Naive thymus-derived CD4-positive, alpha-beta T cell (primary cell): ENCODE results near the gene ANKRD10. TPM values are rescaled to one million over a fixed set of nuclear protein-coding genes. Genes with fewer than 3 reads are reported as not detected.
"Not testable (repeated sequence)": the region's sequence is repeated elsewhere in the genome, so short reads cannot be mapped to it uniquely, and the experiment has no call there.

ENCODE experiments used
- ATAC-seq: fragments of 150-1000 bp; cut with Tn5 transposase; 2 replicates; pipeline ENCODE4 v1.10.0; 2021; ENCODE audit warnings: mild to moderate bottlenecking, moderate library complexity
- CTCF ChIA-PET: fragments of 350-600 bp; sonication (Branson Sonifier 250); formaldehyde crosslinking; loops from one replicate; lab custom pipeline; 2021; ENCODE audit warnings: antibody characterized with exemption; lab: Charles Lee
- POLR2A ChIA-PET: fragments of 350-600 bp; sonication (Branson Sonifier 250); formaldehyde crosslinking; loops from one replicate; lab custom pipeline; 2021; ENCODE audit warnings: antibody characterized with exemption, inconsistent platforms; lab: Charles Lee
- DNase-seq, 9 donors: peaks; one replicate each; pipeline versions ENCODE4 v3.0.0 to v3.0.0-alpha.2; 2020 to 2022; ENCODE audit warnings: mixed read lengths in 1 of 9
- H3K27ac ChIP-seq: one replicate; pipeline ENCODE4 v1.7.0; 2013; ENCODE audit warnings: mild to moderate bottlenecking, low read depth, low read length, moderate library complexity
- H3K27me3 ChIP-seq, 2 donors: one replicate each; pipeline ENCODE4 v1.7.0; 2013; ENCODE audit warnings: low read length in 2 of 2, mild to moderate bottlenecking in 2 of 2, moderate library complexity in 2 of 2; ENCODE audit not compliant: control insufficient read depth in 2 of 2, insufficient read depth in 2 of 2
- H3K36me3 ChIP-seq, 3 experiments: 1 replicate in 2 of 3; 2 replicates in 1 of 3; pipeline ENCODE4 v1.7.0; 2013; ENCODE audit warnings: low read length in 3 of 3, mild to moderate bottlenecking in 3 of 3, moderate library complexity in 1 of 3; ENCODE audit not compliant: insufficient read depth in 3 of 3, control insufficient read depth in 2 of 3
- H3K4me1 ChIP-seq, 2 donors: one replicate each; pipeline ENCODE4 v1.7.0; 2013; ENCODE audit warnings: low read length in 2 of 2, mild to moderate bottlenecking in 2 of 2, moderate library complexity in 1 of 2; ENCODE audit not compliant: control insufficient read depth in 2 of 2, insufficient read depth in 2 of 2
- H3K4me3 ChIP-seq: 2 replicates; pipeline ENCODE4 v1.7.0; 2013; ENCODE audit warnings: mild to moderate bottlenecking, low read length
- H3K9me3 ChIP-seq, 3 experiments: 1 replicate in 2 of 3; 2 replicates in 1 of 3; pipeline ENCODE4 v1.7.0; 2013; ENCODE audit warnings: low read length in 3 of 3; ENCODE audit not compliant: control insufficient read depth in 2 of 3
- H3K27ac Mint-ChIP-seq, 9 donors: one replicate each; pipeline ENCODE4 v1.8.0; 2020 to 2022; ENCODE audit warnings: mixed read lengths in 9 of 9, mild to moderate bottlenecking in 8 of 9, moderate library complexity in 5 of 9, inconsistent platforms in 2 of 9
- H3K27me3 Mint-ChIP-seq, 5 donors: one replicate each; pipeline ENCODE4 v1.8.0; 2021 to 2022; ENCODE audit warnings: mixed read lengths in 5 of 5, mild to moderate bottlenecking in 1 of 5
- H3K36me3 Mint-ChIP-seq, 5 donors: one replicate each; pipeline ENCODE4 v1.8.0; 2020 to 2022; ENCODE audit warnings: mixed read lengths in 5 of 5, mild to moderate bottlenecking in 3 of 5, inconsistent platforms in 1 of 5
- H3K4me1 Mint-ChIP-seq, 7 donors: one replicate each; pipeline ENCODE4 v1.8.0; 2020 to 2022; ENCODE audit warnings: mixed read lengths in 7 of 7, mild to moderate bottlenecking in 3 of 7, inconsistent platforms in 1 of 7
- H3K4me3 Mint-ChIP-seq, 10 donors: one replicate each; pipeline ENCODE4 v1.8.0; 2020 to 2022; ENCODE audit warnings: mild to moderate bottlenecking in 10 of 10, mixed read lengths in 10 of 10, moderate library complexity in 6 of 10, inconsistent platforms in 2 of 10
- H3K9me3 Mint-ChIP-seq, 11 donors: one replicate each; pipeline ENCODE4 v1.8.0; 2020 to 2022; ENCODE audit warnings: mixed read lengths in 11 of 11, mild to moderate bottlenecking in 4 of 11, inconsistent platforms in 1 of 11, moderate library complexity in 1 of 11
- intact Hi-C, 2 donors: fragments of 100-400 bp; cut with micrococcal nuclease; formaldehyde crosslinking; loops; one replicate each; pipeline ENCODE4 v1.15.1; 2023
- polyA plus RNA-seq, 2 donors: library from polyadenylated mRNA; unstranded; fragments of 300-500 nt; fragmentation: Illumina TruSeq; gene quantifications; one replicate each; pipeline ENCODE4 v1.2.3, GENCODE V29; 2021
- total RNA-seq, 6 experiments: library from RNA in 5 of 6; stranded (reverse) in 5 of 6; gene quantifications; 1 replicate in 5 of 6; 2 replicates in 1 of 6; pipeline ENCODE4 v1.2.3 and lab custom pipeline; 2021 to 2026

Gene ANKRD10
- total and polyA plus RNA-seq, 7 experiments from 2014 or later = 53.2 to 155 (median 130) TPM

GRCh38 chr13:110957181-110957884 lies 42.5 kb upstream of the ANKRD10 start:
- ATAC-seq (no peak), DNase-seq (no peak)
- Histone ChIP-seq H3K36me3 (no peaks in the 10 kb centered on the region), H3K4me3 (no peak overlapping the region), H3K4me1 (no peaks in the 10 kb centered on the region), H3K27me3 (no peaks in the 10 kb centered on the region), H3K27ac (no peak overlapping the region), H3K9me3 (no peaks in the 10 kb centered on the region)
- intact Hi-C loops = no loop called here
- Mint-ChIP-seq H3K4me1 (peaks cover 0 to 3% (median 0%) of the 10 kb centered on the region in 7 donors), H3K9me3 (peaks cover 0 to 21% (median 12%) of the 10 kb centered on the region in 11 donors), H3K36me3 (peaks cover 0 to 5% (median 4%) of the 10 kb centered on the region in 5 donors), H3K27me3 (peaks cover 0 to 14% (median 12%) of the 10 kb centered on the region in 5 donors), H3K4me3 (no peak overlapping the region), H3K27ac (peak overlapping the region in 1 of 9 donors; percentile 13)
- ChIA-PET POLR2A (no interaction called here), CTCF (no interaction called here)

DNA sequence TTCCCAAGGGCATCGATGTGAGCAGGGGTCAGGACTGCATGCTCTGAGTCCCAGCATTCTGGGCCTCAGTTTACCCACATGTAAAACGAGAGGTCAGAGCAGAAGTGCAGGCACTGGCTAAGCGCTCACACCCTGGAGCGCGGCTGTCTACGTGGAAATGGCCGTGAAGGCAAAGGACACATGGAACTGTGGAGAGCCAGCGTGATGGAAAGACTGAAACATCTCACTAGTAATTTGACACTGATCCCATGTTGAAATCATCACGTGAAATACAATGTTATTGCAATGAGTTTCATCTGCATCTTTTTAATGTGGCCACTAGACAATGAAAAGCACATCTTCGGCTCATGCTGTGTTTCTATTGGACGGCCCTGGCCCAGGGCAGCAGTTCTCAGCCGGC lies 41.3 kb upstream of the ANKRD10 start:
- H3K36me3 Mint-ChIP-seq, H3K4me1 ChIP-seq, H3K27ac Mint-ChIP-seq, H3K27me3 ChIP-seq, ATAC-seq, H3K36me3 ChIP-seq, DNase-seq, intact Hi-C loops, H3K9me3 ChIP-seq, POLR2A ChIA-PET, H3K4me3 ChIP-seq, H3K4me1 Mint-ChIP-seq, H3K27ac ChIP-seq, CTCF ChIA-PET, H3K4me3 Mint-ChIP-seq: not testable (repeated sequence)
- Mint-ChIP-seq H3K27me3 (peaks cover 0 to 14% (median 12%) of the 10 kb centered on the region in 5 donors), H3K9me3 (peaks cover 0 to 12% (median 7%) of the 10 kb centered on the region in 11 donors)

GRCh38 chr13:110955608-110956007 lies 40.7 kb upstream of the ANKRD10 start:
- H3K9me3 Mint-ChIP-seq, H3K36me3 Mint-ChIP-seq, ATAC-seq, H3K4me1 Mint-ChIP-seq, DNase-seq, H3K4me3 Mint-ChIP-seq, H3K9me3 ChIP-seq, H3K4me3 ChIP-seq, H3K4me1 ChIP-seq, H3K27ac ChIP-seq, H3K27me3 ChIP-seq, CTCF ChIA-PET, H3K36me3 ChIP-seq, POLR2A ChIA-PET, intact Hi-C loops, H3K27ac Mint-ChIP-seq: not testable (repeated sequence)
- H3K27me3 Mint-ChIP-seq = peaks cover 0 to 14% (median 12%) of the 10 kb centered on the region in 5 donors

DNA sequence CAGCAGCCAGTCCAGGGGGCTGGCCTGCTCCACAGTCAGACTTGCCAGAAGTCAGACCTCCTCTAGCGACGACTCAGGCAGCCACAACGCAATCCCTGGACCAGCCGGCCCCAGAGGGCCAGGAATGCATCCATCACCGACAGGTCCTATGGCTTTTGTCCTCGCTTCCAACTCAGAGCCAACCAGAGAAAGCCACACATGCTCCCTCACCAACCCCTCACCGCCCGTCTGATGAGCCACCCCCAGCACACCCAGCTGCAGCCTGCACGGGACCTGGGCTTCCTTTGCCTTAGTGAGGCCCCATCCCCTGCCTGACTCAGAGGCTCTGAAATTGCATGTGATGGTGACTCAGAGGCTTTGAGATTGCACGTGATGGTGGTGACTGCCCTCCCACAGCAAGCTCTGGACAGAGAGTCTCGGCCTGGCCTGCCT lies 40.2 kb upstream of the ANKRD10 start:
- H3K36me3 Mint-ChIP-seq, H3K36me3 ChIP-seq, POLR2A ChIA-PET, H3K27me3 ChIP-seq, H3K27ac ChIP-seq, intact Hi-C loops, H3K4me1 ChIP-seq, H3K4me3 Mint-ChIP-seq, H3K4me3 ChIP-seq, H3K9me3 ChIP-seq, H3K9me3 Mint-ChIP-seq, CTCF ChIA-PET: not testable (repeated sequence)
- Mint-ChIP-seq H3K4me1 (peaks cover 0 to 10% (median 0%) of the 10 kb centered on the region in 7 donors), H3K27me3 (peaks cover 0 to 14% (median 12%) of the 10 kb centered on the region in 5 donors), H3K27ac (peak overlapping the region in 1 of 9 donors; percentile 55)
- ATAC-seq (peak; percentile 81), DNase-seq (peak in 1 of 9 donors; percentile 42)

GRCh38 chr13:110954533-110954920 lies 39.7 kb upstream of the ANKRD10 start:
- H3K9me3 ChIP-seq, ATAC-seq: not testable (repeated sequence)

DNA sequence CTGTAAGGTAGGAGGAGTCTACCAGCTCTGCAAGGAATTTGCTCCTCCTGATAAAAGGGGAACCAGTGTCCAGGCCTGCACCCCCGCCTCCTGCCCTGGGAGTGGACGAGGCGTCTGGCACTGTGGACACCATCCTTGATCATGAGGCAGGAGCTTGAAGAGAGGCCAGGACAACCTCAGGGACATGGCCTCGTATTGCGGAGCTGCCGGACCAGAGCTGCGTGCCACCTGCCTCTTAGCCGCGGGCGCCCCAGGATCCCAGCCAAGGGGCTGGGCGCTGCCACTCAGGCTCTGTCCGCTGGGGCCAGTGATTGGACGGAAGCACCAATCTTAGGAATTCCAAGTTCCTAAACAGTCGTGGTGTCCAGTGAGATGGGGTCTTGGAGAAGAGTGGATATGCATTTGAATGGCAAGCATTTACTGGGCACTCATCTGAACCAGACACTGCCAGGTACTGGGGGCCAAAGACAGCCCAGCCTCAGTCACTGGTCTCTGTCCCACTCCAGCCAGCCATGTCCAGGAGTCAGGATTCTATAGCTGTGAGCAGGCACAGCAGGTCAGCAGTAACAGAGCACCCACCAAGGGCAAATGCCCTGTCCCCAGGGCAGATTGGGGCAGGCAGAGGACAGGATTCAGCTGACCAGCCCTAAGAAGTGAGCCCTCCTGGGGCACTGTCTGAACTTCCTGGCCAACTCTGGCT lies 39.1 kb upstream of the ANKRD10 start:
- intact Hi-C loops = no loop called here
- POLR2A ChIA-PET = no interaction called here
- no peak overlapping the region for H3K27ac Mint-ChIP-seq
- peaks cover 0 to 12% (median 0%) of the 10 kb centered on the region in 7 donors for H3K4me1 Mint-ChIP-seq
- no peak overlapping the region for H3K27ac ChIP-seq
- H3K9me3 ChIP-seq = no peaks in the 10 kb centered on the region
- H3K36me3 ChIP-seq = no peaks in the 10 kb centered on the region
- H3K4me3 ChIP-seq = no peak overlapping the region
- DNase-seq (no peak), ATAC-seq (no peak)
- CTCF ChIA-PET = no interaction called here
- H3K27me3 ChIP-seq = no peaks in the 10 kb centered on the region
- no peaks in the 10 kb centered on the region for H3K4me1 ChIP-seq
- peaks cover 0 to 4% (median 0%) of the 10 kb centered on the region in 11 donors for H3K9me3 Mint-ChIP-seq
- peaks cover 0 to 5% (median 0%) of the 10 kb centered on the region in 5 donors for H3K36me3 Mint-ChIP-seq
- no peak overlapping the region for H3K4me3 Mint-ChIP-seq
- H3K27me3 Mint-ChIP-seq = peaks cover 0 to 8% (median 6%) of the 10 kb centered on the region in 5 donors

More at GRCh38 chr13:110954533-110954920, 39.7 kb upstream of the ANKRD10 start:
- peaks cover 0 to 11% (median 7%) of the 10 kb centered on the region in 5 donors for H3K27me3 Mint-ChIP-seq
- peaks cover 0 to 12% (median 0%) of the 10 kb centered on the region in 7 donors for H3K4me1 Mint-ChIP-seq
- H3K27me3 ChIP-seq, DNase-seq, H3K27ac Mint-ChIP-seq, H3K36me3 ChIP-seq, H3K4me1 ChIP-seq, H3K4me3 ChIP-seq, intact Hi-C loops, CTCF ChIA-PET, H3K36me3 Mint-ChIP-seq, H3K9me3 Mint-ChIP-seq, POLR2A ChIA-PET, H3K4me3 Mint-ChIP-seq, H3K27ac ChIP-seq: not testable (repeated sequence)
